Neutrophil (primary cell): Measurements from ENCODE around the gene ATP1A2.

Experiments
- H3K27ac ChIP-seq: fragments of 200-600 bp; sonication (generic); 2 replicates; pipeline ENCODE4 v1.5.1; 2016; ENCODE audit warnings: mild to moderate bottlenecking, moderate library complexity
- H3K27me3 ChIP-seq: fragments of 200-600 bp; sonication (generic); 2 replicates; pipeline ENCODE4 v1.6.0; 2016; ENCODE audit warnings: mild to moderate bottlenecking
- H3K36me3 ChIP-seq: fragments of 200-600 bp; sonication (generic); 2 replicates; pipeline ENCODE4 v1.5.1; 2017
- H3K4me1 ChIP-seq, 2 experiments: fragments of 200-600 bp in 1 of 2; sonication (generic) in 1 of 2; 1 replicate in 1 of 2; 2 replicates in 1 of 2; pipeline versions ENCODE4 v1.5.1 to v1.6.1; 2013 to 2016; ENCODE audit warnings: low read depth in 1 of 2, low read length in 1 of 2, mild to moderate bottlenecking in 1 of 2, moderate library complexity in 1 of 2; ENCODE audit not compliant: control insufficient read depth in 1 of 2, insufficient read depth in 1 of 2
- H3K4me3 ChIP-seq, 2 experiments: fragments of 200-600 bp in 1 of 2; sonication (generic) in 1 of 2; 1 replicate in 1 of 2; 2 replicates in 1 of 2; pipeline ENCODE4 v1.5.1; 2013 to 2016; ENCODE audit warnings: low read depth in 1 of 2, low read length in 1 of 2, mild to moderate bottlenecking in 1 of 2, moderate library complexity in 1 of 2
- H3K9me3 ChIP-seq: fragments of 200-600 bp; sonication (generic); 2 replicates; pipeline ENCODE4 v1.5.1; 2016
- CTCF ChIP-seq: fragments of 200-600 bp; sonication (generic); IDR thresholded peaks from 2 replicates; pipeline ENCODE4 v1.5.1; 2016; ENCODE audit warnings: antibody characterized with exemption

ATP1A2 gene

GRCh38 chr1:160095382-160096105 is 20.0 kb upstream of the ATP1A2 start:
- H3K27ac ChIP-seq: no peak overlapping the region
- H3K27me3 ChIP-seq: peaks cover 14% of the 10 kb centered on the region
- H3K9me3 ChIP-seq: no peaks in the 10 kb centered on the region
- H3K36me3 ChIP-seq: no peaks in the 10 kb centered on the region
- TF ChIP-seq CTCF: no peak
- H3K4me3 ChIP-seq: no peak overlapping the region
- H3K4me1 ChIP-seq: peaks cover 11 to 15% of the 10 kb centered on the region in 2 experiments

GRCh38 chr1:160096274-160097116 is 19.1 kb upstream of the ATP1A2 start:
- H3K27ac ChIP-seq: no peak overlapping the region
- H3K27me3 ChIP-seq: peaks cover 19% of the 10 kb centered on the region
- no peaks in the 10 kb centered on the region for H3K9me3 ChIP-seq
- H3K4me1 ChIP-seq: peaks cover 11 to 18% of the 10 kb centered on the region in 2 experiments
- H3K36me3 ChIP-seq: no peaks in the 10 kb centered on the region
- no peak for TF ChIP-seq CTCF
- no peak overlapping the region for H3K4me3 ChIP-seq

GRCh38 chr1:160097151-160097910 is 18.2 kb upstream of the ATP1A2 start:
- no peak overlapping the region for H3K27ac ChIP-seq
- peak overlapping the region; percentile 62 to 96 for H3K4me3 ChIP-seq
- peaks cover 27% of the 10 kb centered on the region for H3K27me3 ChIP-seq
- no peak for TF ChIP-seq CTCF
- H3K36me3 ChIP-seq: no peaks in the 10 kb centered on the region
- H3K4me1 ChIP-seq: peaks cover 11 to 18% of the 10 kb centered on the region in 2 experiments
- no peaks in the 10 kb centered on the region for H3K9me3 ChIP-seq

DNA sequence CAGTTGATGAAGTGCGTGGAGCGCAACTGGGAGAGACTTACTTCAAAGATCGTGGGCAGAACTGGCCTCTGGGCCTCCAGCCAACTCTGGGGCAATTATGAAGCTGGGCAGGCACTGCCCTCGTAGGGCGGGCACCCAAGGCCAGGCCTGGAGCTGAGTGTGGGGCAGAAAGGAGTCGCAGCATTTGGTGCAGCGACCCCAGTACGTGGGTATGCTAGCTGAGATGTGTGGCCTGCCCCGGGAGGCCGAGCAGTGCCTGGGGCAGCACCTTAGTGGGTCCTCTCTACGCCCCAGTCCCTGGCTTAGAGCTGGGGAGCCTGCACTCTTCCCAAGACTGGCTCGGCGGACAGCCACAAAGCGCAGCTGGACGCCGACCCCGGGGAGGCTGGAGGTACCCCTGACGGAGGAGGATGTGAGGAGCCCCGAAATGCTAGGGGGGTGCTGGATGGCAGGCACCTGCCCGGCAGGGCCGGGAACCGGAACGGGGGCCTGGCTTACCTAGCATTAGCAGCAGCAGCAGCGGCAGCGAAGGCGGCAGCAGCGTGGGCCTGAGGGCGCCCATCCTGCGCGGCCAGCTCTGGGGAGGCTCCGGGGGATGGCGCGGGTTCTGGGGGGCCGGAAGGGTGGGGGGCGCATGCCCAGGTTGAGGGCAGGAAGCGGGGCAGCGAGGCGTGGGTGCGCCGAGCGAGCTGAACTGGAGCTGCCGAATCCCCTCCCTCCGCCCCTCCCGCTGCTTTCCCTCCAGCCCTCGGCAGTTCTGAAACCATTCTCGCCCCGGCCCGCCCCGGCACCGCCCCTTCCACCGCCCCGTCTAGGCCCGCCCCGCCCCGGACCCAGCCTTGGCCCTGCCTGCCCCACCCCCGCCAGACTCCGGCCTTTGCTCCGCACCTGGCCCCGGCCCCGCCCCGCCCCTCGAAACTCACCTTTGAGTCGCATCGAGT is 17.4 kb upstream of the ATP1A2 start, which contains the start of gene IGSF8:
IGSF8 (minus strand) TSS at position 709 of the 941 bp plus-strand sequence; CDS start at position 562, 147 bp downstream.
- Histone ChIP-seq H3K4me1 (peaks cover 11 to 18% of the 10 kb centered on the region in 2 experiments), H3K27ac (peak within 1 kb of the TSS; percentile 68), H3K4me3 (peak within 1 kb of the TSS; percentile 70 to 96), H3K9me3 (no peaks in the 10 kb centered on the region), H3K36me3 (no peaks in the 10 kb centered on the region), H3K27me3 (peaks cover 36% of the 10 kb centered on the region)
- TF ChIP-seq CTCF: no peak
